GM12864 (cell line): Measurements from ENCODE around the gene DHRSX.
"Not testable (repeated sequence)": the region's sequence is repeated elsewhere in the genome, so short reads cannot be mapped to it uniquely, and the experiment has no call there.

Experiments
- DNase-seq: peaks from one replicate; pipeline ENCODE4 v3.0.0-alpha.2; 2011; ENCODE audit warnings: low read depth
- H3K4me3 ChIP-seq: 2 replicates; pipeline ENCODE4 v1.5.1; 2011; ENCODE audit warnings: mild to moderate bottlenecking, low read depth, low read length, control low read depth
- CTCF ChIP-seq: IDR thresholded peaks from 2 replicates; pipeline ENCODE4 v1.5.1; 2011; ENCODE audit warnings: low read depth, mild to moderate bottlenecking, moderate library complexity, low read length, control low read depth, inconsistent platforms; ENCODE audit errors: missing control alignments

DHRSX gene

DNA sequence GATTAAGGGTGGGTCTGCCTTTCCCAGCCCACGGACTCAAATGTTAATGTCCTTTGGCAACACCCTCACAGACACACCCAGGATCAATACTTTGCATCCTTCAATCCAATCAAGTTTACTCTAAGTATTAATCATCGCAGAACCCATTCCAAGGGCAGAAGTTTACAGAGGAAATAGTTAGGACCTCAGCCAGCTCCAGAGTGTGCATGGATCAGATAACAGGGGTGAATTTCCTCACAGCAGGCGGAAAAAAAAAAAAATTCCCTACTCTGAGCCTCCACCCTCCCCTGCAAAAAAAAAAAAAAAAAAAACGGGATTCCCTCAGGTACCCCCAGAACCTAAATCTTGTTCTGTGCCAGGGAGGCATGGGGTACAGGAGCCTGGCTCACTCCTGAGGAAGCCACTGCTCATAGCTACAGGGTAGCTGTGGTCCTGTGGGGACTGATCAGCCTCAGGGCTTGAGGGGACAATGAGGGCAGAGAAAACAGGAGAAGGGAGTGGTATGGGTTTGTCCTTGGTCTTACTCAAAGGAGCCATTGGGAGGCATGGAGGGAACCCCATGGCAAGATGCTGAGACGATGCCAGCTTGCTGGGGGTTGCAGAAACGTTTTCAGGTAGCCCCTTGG lies 113.0 kb downstream of the DHRSX start:
- no peak for TF ChIP-seq CTCF
- no peak overlapping the region for H3K4me3 ChIP-seq
- DNase-seq = no peak

DNA sequence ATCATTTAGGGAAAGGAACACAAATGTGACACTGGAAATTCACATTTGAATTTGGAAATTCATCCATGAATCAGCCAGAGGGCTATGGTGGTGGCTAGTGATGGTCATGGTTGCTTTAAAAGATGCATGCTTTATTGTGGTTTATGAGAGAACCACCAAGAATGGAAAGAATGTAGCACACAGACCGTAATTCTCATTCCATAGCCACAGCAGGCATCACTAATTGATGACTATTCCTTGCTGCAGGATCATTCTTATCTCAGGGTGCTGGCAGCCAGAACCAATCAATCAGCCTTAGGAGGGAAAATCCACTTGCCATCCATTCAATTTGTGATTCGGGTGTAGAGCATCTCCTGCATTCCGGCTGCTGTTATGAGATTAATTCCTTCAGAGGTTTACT lies 115.6 kb downstream of the DHRSX start:
- no peak for DNase-seq
- H3K4me3 ChIP-seq = no peak overlapping the region
- no peak for TF ChIP-seq CTCF

DNA sequence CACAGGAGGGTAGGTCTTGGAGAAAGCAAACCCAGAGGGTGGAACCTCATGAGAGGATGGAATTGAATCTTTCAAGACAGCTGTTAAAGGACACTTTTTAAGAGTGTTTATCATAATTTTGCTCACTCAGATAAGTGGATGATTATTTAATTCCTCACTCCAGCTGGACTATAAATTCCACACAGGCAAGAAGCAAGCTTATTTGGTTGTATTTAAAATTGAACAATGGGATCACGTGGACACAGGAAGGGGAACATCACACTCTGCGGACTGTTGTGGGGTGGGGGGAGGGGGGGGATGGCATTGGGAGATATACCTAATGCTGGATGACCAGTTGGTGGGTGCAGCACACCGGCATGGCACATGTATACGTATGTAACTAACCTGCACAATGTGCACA lies 116.3 kb downstream of the DHRSX start:
- no peak overlapping the region for H3K4me3 ChIP-seq
- no peak for TF ChIP-seq CTCF
- no peak for DNase-seq

DNA sequence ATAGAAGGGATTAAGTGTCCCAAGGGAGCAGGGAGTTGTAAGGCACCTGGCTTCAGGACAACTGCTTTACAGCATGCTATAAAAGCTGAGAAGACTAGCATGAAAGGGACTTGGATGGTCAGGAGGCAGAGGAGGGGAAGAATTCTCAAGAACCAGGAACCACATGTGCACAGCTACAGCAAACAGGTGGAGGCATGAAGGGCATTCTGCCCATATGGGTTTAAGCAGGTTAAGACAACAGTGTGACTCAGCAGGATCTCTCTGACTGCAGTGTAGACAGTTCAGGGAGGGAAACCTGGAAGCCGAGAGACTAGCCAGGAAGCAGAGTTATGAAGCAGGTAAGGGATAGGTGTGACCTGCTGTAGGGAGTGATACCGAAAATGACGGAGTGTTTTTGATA lies 117.0 kb downstream of the DHRSX start:
- no peak overlapping the region for H3K4me3 ChIP-seq
- DNase-seq = no peak
- no peak for TF ChIP-seq CTCF

- no peak for DNase-seq
- no peak overlapping the region for H3K4me3 ChIP-seq
- no peak for TF ChIP-seq CTCF
These were observed 117.6 kb downstream of the DHRSX start for GRCh38 chrX:2383144-2383543.

- H3K4me3 ChIP-seq, DNase-seq: not testable (repeated sequence)
These were observed 118.2 kb downstream of the DHRSX start for GRCh38 chrX:2382433-2383048.

- no peak for TF ChIP-seq CTCF
- no peak for DNase-seq
- no peak overlapping the region for H3K4me3 ChIP-seq
These were observed 124.6 kb downstream of the DHRSX start for GRCh38 chrX:2376166-2376565.

- no peak for TF ChIP-seq CTCF
These were observed 126.7 kb downstream of the DHRSX start for GRCh38 chrX:2374086-2374485.

More at GRCh38 chrX:2374086-2374485, 126.7 kb downstream of the DHRSX start:
- no peak for DNase-seq
- H3K4me3 ChIP-seq = no peak overlapping the region
